ENCODE data around the gene ING5. TPM values are rescaled to one million over a fixed set of nuclear protein-coding genes. Genes with fewer than 3 reads are reported as not detected.

The ING5 gene
- total RNA-seq, 2 donors from 2014 or later: 50.2 to 60.8 TPM

DNA sequence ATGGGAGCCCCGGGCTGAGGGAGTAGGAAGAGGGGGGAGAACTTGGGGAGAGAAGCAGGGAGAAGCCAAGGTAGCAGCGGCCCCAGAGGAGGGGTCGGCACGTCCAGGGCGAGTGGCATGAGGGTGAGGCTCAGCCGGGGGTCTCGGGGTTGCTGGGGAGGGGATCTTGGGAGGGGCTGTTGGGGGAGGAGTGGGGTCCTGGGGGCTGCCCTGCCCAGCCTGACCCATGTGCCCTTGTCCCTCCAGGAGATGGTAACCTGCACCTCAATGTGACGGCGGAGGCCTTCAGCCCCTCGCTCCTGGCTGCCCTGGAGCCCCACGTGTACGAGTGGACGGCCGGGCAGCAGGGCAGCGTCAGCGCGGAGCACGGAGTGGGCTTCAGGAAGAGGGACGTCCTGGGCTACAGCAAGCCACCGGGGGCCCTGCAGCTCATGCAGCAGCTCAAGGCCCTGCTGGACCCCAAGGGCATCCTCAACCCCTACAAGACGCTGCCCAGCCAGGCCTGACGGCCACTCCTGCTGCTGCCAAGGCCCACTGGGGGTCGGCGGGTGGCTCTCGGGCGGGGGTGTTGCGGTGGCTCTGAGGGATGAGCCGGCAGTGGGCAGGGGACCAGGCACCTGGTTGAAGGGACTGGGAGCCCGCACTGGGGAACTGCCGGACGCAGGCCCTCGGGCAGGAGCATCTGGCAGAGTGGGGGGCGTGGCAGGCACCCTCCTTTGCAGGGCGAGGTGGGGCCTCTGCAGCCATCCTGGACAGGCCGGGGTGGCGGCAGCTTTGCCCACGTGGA, 65.8 kb downstream of the ING5 start:
- no peaks in the 10 kb centered on the region for H3K9me3 ChIP-seq (ENCODE audit: control insufficient read depth, low read length, poor library complexity, severe bottlenecking)
- peaks cover 15% of the 10 kb centered on the region for H3K4me1 Mint-ChIP-seq
- H3K36me3 Mint-ChIP-seq (ENCODE audit: low read depth): no peaks in the 10 kb centered on the region
- no peak for ATAC-seq
- no peak overlapping the region for H3K4me3 Mint-ChIP-seq
- H3K27me3 Mint-ChIP-seq: no peaks in the 10 kb centered on the region
- no peak overlapping the region for H3K27ac Mint-ChIP-seq
- DNase-seq: no peak

GRCh38 chr2:241768251-241768711, 66.4 kb downstream of the ING5 start:
- Mint-ChIP-seq H3K27me3 (no peaks in the 10 kb centered on the region), H3K27ac (no peak overlapping the region), H3K36me3 (ENCODE audit: low read depth) (no peaks in the 10 kb centered on the region), H3K4me3 (no peak overlapping the region), H3K4me1 (peaks cover 11% of the 10 kb centered on the region)
- no peaks in the 10 kb centered on the region for H3K9me3 ChIP-seq (ENCODE audit: control insufficient read depth, low read length, poor library complexity, severe bottlenecking)
- DNase-seq: no peak
- no peak for ATAC-seq

GRCh38 chr2:241768850-241769249, 67.0 kb downstream of the ING5 start:
- H3K27me3 Mint-ChIP-seq: no peaks in the 10 kb centered on the region
- no peak for ATAC-seq
- no peaks in the 10 kb centered on the region for H3K36me3 Mint-ChIP-seq (ENCODE audit: low read depth)
- no peak overlapping the region for H3K4me3 Mint-ChIP-seq
- H3K4me1 Mint-ChIP-seq: peaks cover 10% of the 10 kb centered on the region
- no peaks in the 10 kb centered on the region for H3K9me3 ChIP-seq (ENCODE audit: control insufficient read depth, low read length, poor library complexity, severe bottlenecking)
- no peak for DNase-seq
- no peak overlapping the region for H3K27ac Mint-ChIP-seq

DNA sequence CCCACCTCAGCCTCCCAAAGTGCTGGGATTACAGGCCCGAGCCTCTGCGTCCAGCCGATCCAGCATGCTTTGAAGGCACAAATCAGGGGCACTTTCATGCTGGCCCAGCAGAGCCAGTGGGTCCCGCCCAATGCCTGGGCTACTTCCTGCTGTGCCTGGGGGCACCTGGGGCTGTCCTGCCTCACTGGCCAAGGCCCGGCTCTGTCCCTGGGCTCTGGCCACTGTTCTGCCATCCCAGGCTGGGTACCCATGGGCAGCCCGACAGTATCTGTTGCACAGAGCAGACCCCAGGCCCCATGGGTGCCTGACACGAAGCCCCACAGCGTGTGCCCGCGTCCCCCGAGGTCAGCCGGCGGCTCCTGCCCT, 68.0 kb downstream of the ING5 start:
- Mint-ChIP-seq H3K27me3 (no peaks in the 10 kb centered on the region), H3K27ac (no peak overlapping the region), H3K4me1 (peaks cover 10% of the 10 kb centered on the region), H3K36me3 (ENCODE audit: low read depth) (no peaks in the 10 kb centered on the region), H3K4me3 (no peak overlapping the region)
- no peak for DNase-seq
- ATAC-seq: no peak
- no peaks in the 10 kb centered on the region for H3K9me3 ChIP-seq (ENCODE audit: control insufficient read depth, low read length, poor library complexity, severe bottlenecking)

GRCh38 chr2:241770185-241770935, 68.5 kb downstream of the ING5 start:
- H3K27ac Mint-ChIP-seq: no peak overlapping the region
- H3K36me3 Mint-ChIP-seq (ENCODE audit: low read depth): no peaks in the 10 kb centered on the region

GRCh38 chr2:241770936-241771285, 69.1 kb downstream of the ING5 start:
- Mint-ChIP-seq H3K4me3 (no peak overlapping the region), H3K36me3 (ENCODE audit: low read depth) (no peaks in the 10 kb centered on the region), H3K27ac (peak overlapping the region; percentile 75), H3K4me1 (peaks cover 10% of the 10 kb centered on the region), H3K27me3 (no peaks in the 10 kb centered on the region)
- no peaks in the 10 kb centered on the region for H3K9me3 ChIP-seq (ENCODE audit: control insufficient read depth, low read length, poor library complexity, severe bottlenecking)
- no peak for DNase-seq
- no peak for ATAC-seq

More at GRCh38 chr2:241770185-241770935, 68.5 kb downstream of the ING5 start:
- DNase-seq (no peak), ATAC-seq (no peak)
- H3K9me3 ChIP-seq (ENCODE audit: control insufficient read depth, low read length, poor library complexity, severe bottlenecking): no peaks in the 10 kb centered on the region
- no peaks in the 10 kb centered on the region for H3K27me3 Mint-ChIP-seq
- no peak overlapping the region for H3K4me3 Mint-ChIP-seq
- peaks cover 10% of the 10 kb centered on the region for H3K4me1 Mint-ChIP-seq

- DNase-seq: no peak
- ATAC-seq: peak; percentile 23
- Mint-ChIP-seq H3K4me3 (peak overlapping the region; percentile 78), H3K4me1 (peaks cover 10% of the 10 kb centered on the region), H3K27me3 (no peaks in the 10 kb centered on the region), H3K36me3 (ENCODE audit: low read depth) (no peaks in the 10 kb centered on the region), H3K27ac (peak overlapping the region; percentile 75)
- no peaks in the 10 kb centered on the region for H3K9me3 ChIP-seq (ENCODE audit: control insufficient read depth, low read length, poor library complexity, severe bottlenecking)
These were observed 69.6 kb downstream of the ING5 start for GRCh38 chr2:241771286-241772062.

GRCh38 chr2:241772063-241772499, 70.2 kb downstream of the ING5 start:
- H3K9me3 ChIP-seq (ENCODE audit: control insufficient read depth, low read length, poor library complexity, severe bottlenecking): no peaks in the 10 kb centered on the region
- Mint-ChIP-seq H3K27ac (peak overlapping the region; percentile 75), H3K27me3 (no peaks in the 10 kb centered on the region), H3K4me3 (peak overlapping the region; percentile 78), H3K4me1 (peaks cover 10% of the 10 kb centered on the region), H3K36me3 (ENCODE audit: low read depth) (no peaks in the 10 kb centered on the region)
- peak; percentile 44 for ATAC-seq
- no peak for DNase-seq

DNA sequence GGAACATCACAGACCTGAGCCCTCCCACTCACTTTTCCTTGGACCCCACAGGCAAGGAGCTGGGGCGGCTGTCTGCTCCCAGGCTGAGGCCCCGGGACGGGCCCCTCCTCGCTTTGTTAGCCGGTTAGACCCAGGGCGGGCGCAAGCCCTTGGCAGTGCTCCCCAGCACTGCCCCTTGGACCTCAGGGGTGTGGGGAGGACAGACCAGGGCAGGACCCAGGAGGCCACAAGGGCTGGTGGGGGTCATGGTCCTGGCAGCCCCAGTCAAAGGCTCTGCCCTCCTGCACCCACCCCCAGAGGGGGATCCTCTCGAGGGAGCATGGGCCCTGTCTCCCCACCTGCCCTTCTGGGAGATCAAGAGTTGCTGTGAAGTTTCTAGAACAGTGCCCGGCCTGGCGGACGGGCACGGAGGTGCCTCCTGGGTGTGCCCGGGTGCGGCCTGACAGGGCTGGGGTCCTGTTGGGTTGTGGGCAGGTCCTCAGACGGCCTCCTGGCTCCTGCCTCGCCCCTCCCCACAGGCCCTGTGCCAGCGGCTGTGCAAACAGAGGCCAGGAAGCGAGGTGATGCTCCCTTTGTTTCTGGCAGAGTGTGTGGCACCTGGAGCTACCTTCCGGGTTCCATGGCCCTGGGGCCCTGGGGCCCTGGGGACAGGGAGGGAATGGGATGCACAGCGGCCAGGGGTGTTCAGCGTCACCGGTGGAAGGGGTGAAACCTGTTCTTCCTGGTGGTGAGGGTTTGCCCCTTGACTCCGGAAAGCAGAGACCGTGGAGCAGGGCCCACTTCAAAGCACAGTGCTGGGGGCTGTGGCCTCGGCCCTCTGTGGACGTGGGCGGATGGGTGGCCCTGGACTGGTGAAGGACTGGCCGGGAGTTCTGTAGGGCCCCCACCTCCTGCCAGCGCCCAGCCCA, 71.9 kb downstream of the ING5 start:
- Mint-ChIP-seq H3K4me3 (no peak overlapping the region), H3K27me3 (no peaks in the 10 kb centered on the region), H3K36me3 (ENCODE audit: low read depth) (no peaks in the 10 kb centered on the region), H3K27ac (no peak overlapping the region), H3K4me1 (peaks cover 10% of the 10 kb centered on the region)
- no peaks in the 10 kb centered on the region for H3K9me3 ChIP-seq (ENCODE audit: control insufficient read depth, low read length, poor library complexity, severe bottlenecking)
- ATAC-seq (no peak), DNase-seq (no peak)

- no peaks in the 10 kb centered on the region for H3K36me3 Mint-ChIP-seq (ENCODE audit: low read depth)
- no peak overlapping the region for H3K4me3 Mint-ChIP-seq
- no peaks in the 10 kb centered on the region for H3K27me3 Mint-ChIP-seq
- H3K27ac Mint-ChIP-seq: no peak overlapping the region
- H3K4me1 Mint-ChIP-seq: peaks cover 10% of the 10 kb centered on the region
- no peaks in the 10 kb centered on the region for H3K9me3 ChIP-seq (ENCODE audit: control insufficient read depth, low read length, poor library complexity, severe bottlenecking)
- no peak for ATAC-seq
- no peak for DNase-seq
These were observed 72.8 kb downstream of the ING5 start for GRCh38 chr2:241774419-241775222.

- DNase-seq: no peak
- peaks cover 10% of the 10 kb centered on the region for H3K4me1 Mint-ChIP-seq
These were observed 73.7 kb downstream of the ING5 start for GRCh38 chr2:241775223-241776177.

More at GRCh38 chr2:241775223-241776177, 73.7 kb downstream of the ING5 start:
- peak overlapping the region; percentile 39 for H3K27ac Mint-ChIP-seq
- H3K36me3 Mint-ChIP-seq (ENCODE audit: low read depth): no peaks in the 10 kb centered on the region
- no peaks in the 10 kb centered on the region for H3K27me3 Mint-ChIP-seq
- H3K4me3 Mint-ChIP-seq: no peak overlapping the region
- H3K9me3 ChIP-seq (ENCODE audit: control insufficient read depth, low read length, poor library complexity, severe bottlenecking): no peaks in the 10 kb centered on the region
- ATAC-seq: no peak

Measured in T-helper 17 cell (primary cell).